DND-41 (cell line): ENCODE data around the gene VCAM1.

Source experiments
- ATAC-seq: fragments of 200-7000 bp; cut with Tn5 transposase; 3 replicates; pipeline ENCODE4 v1.9.1; 2021; ENCODE audit warnings: low read depth; ENCODE audit not compliant: insufficient read depth
- DNase-seq: peaks from one replicate; pipeline ENCODE4 v3.0.0-alpha.2; 2020
- H2AFZ ChIP-seq: 2 replicates; pipeline ENCODE4 v1.6.0; 2012; ENCODE audit warnings: low read depth, low read length
- H3K27ac ChIP-seq: 2 replicates; pipeline ENCODE4 v1.5.1; 2012; ENCODE audit warnings: low read length, inconsistent platforms
- H3K27me3 ChIP-seq: fragments of 200-600 bp; sonication (generic); 2 replicates; pipeline ENCODE4 v1.6.0; 2012; ENCODE audit warnings: low read length, mild to moderate bottlenecking, inconsistent platforms; ENCODE audit not compliant: insufficient read depth, poor library complexity
- H3K36me3 ChIP-seq: 2 replicates; pipeline ENCODE4 v1.5.1; 2012; ENCODE audit warnings: low read length, inconsistent platforms; ENCODE audit not compliant: insufficient read depth
- H3K4me1 ChIP-seq: 2 replicates; pipeline ENCODE4 v1.5.1; 2012; ENCODE audit warnings: mild to moderate bottlenecking, low read length; ENCODE audit not compliant: insufficient read depth
- H3K4me2 ChIP-seq: 2 replicates; pipeline ENCODE4 v1.6.0; 2012; ENCODE audit warnings: mild to moderate bottlenecking, moderate library complexity, low read length, inconsistent platforms; ENCODE audit not compliant: insufficient read depth
- H3K4me3 ChIP-seq, 2 experiments: fragments of 200-600 bp in 1 of 2; shearing (Covaris generic) in 1 of 2; 2 replicates each; pipeline ENCODE4 v1.5.1; 2012 to 2016; ENCODE audit warnings: inconsistent platforms in 2 of 2, low read length in 2 of 2, mild to moderate bottlenecking in 2 of 2, low read depth in 1 of 2, moderate library complexity in 1 of 2
- H3K79me2 ChIP-seq: 2 replicates; pipeline ENCODE4 v1.6.0; 2012; ENCODE audit warnings: low read length, inconsistent platforms; ENCODE audit not compliant: insufficient read depth
- H3K9ac ChIP-seq: 2 replicates; pipeline ENCODE4 v1.6.0; 2012; ENCODE audit warnings: low read depth, mild to moderate bottlenecking, inconsistent platforms, low read length, moderate library complexity
- H3K9me3 ChIP-seq: 2 replicates; pipeline ENCODE4 v1.5.1; 2012; ENCODE audit warnings: low read length, moderate library complexity, mild to moderate bottlenecking, inconsistent platforms; ENCODE audit not compliant: insufficient read depth, severe bottlenecking
- H4K20me1 ChIP-seq: 2 replicates; pipeline ENCODE4 v1.6.0; 2012; ENCODE audit warnings: low read length; ENCODE audit not compliant: insufficient read depth
- EZH2 ChIP-seq: IDR thresholded peaks from 3 replicates; pipeline ENCODE4 v1.6.1; 2012; ENCODE audit warnings: borderline replicate concordance, low read depth, mild to moderate bottlenecking, moderate library complexity, low read length, inconsistent platforms; ENCODE audit not compliant: severe bottlenecking
- TF ChIP-seq, protein P1 (sequence below): IDR thresholded peaks from 2 replicates; pipeline ENCODE4 v1.5.1; 2012; ENCODE audit warnings: borderline replicate concordance, low read length, moderate library complexity, mild to moderate bottlenecking; ENCODE audit not compliant: poor library complexity, severe bottlenecking; ENCODE audit errors: extremely low read depth

VCAM1 gene

GRCh38 chr1:100703052-100703451 is 16.5 kb upstream of the VCAM1 start:
- DNase-seq (no peak), ATAC-seq (no peak)
- Histone ChIP-seq H3K9me3 (no peaks in the 10 kb centered on the region), H3K79me2 (no peaks in the 10 kb centered on the region), H4K20me1 (no peaks in the 10 kb centered on the region), H3K4me2 (no peak overlapping the region), H3K9ac (no peak overlapping the region), H3K4me1 (no peaks in the 10 kb centered on the region), H2AFZ (no peak overlapping the region), H3K27ac (no peak overlapping the region), H3K36me3 (no peaks in the 10 kb centered on the region), H3K4me3 (no peak overlapping the region), H3K27me3 (no peaks in the 10 kb centered on the region)
- no peak for TF ChIP-seq EZH2
- TF ChIP-seq, protein P1, sequence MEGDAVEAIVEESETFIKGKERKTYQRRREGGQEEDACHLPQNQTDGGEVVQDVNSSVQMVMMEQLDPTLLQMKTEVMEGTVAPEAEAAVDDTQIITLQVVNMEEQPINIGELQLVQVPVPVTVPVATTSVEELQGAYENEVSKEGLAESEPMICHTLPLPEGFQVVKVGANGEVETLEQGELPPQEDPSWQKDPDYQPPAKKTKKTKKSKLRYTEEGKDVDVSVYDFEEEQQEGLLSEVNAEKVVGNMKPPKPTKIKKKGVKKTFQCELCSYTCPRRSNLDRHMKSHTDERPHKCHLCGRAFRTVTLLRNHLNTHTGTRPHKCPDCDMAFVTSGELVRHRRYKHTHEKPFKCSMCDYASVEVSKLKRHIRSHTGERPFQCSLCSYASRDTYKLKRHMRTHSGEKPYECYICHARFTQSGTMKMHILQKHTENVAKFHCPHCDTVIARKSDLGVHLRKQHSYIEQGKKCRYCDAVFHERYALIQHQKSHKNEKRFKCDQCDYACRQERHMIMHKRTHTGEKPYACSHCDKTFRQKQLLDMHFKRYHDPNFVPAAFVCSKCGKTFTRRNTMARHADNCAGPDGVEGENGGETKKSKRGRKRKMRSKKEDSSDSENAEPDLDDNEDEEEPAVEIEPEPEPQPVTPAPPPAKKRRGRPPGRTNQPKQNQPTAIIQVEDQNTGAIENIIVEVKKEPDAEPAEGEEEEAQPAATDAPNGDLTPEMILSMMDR, result no peak

DNA sequence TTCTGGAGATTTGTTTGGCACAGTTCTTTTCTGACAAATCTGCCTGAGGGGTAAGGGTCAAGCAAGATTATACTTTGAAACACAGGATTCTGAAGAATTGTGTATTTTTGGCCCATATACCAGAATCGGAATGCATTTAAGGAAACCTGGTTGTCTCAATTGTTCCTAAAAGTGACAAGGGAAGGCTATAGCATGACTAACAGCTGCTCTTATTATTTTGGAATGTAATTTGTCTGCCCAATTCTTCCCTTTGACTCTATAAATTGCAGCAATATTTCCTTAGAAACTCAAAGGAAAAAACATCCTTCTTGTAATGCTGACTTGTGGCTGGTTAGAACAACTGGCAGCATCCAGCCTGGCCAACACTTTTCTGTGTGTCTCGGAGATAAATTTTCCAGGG is 15.8 kb upstream of the VCAM1 start:
- Histone ChIP-seq H3K27ac (no peak overlapping the region), H3K27me3 (no peaks in the 10 kb centered on the region), H3K9ac (no peak overlapping the region), H3K79me2 (no peaks in the 10 kb centered on the region), H3K36me3 (no peaks in the 10 kb centered on the region), H3K9me3 (no peaks in the 10 kb centered on the region), H3K4me1 (no peaks in the 10 kb centered on the region), H3K4me2 (no peak overlapping the region), H3K4me3 (no peak overlapping the region), H2AFZ (no peak overlapping the region), H4K20me1 (no peaks in the 10 kb centered on the region)
- ATAC-seq, result no peak
- TF ChIP-seq EZH2, result no peak
- TF ChIP-seq, protein P1, result no peak
- no peak for DNase-seq

DNA sequence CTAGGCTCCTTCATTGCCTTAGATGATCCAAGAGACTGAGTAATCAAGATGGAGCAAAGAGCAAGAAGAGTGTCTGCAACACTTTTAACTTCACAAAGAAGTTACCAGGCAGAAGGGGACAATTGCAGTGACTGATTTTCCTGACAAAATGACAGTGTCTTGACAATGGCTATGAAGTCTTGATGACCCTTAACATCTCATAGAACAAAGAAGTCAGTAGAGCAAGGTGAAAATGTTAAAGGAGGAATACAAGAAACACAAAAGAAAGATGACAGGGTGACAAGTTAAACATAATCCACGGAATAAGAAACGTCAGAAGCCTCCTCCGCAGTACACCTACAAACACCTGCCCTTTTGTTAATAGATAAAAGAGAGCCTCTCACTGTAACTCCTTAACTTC is 15.1 kb upstream of the VCAM1 start:
- Histone ChIP-seq H3K4me3 (no peak overlapping the region), H4K20me1 (no peaks in the 10 kb centered on the region), H3K4me2 (no peak overlapping the region), H3K9me3 (no peaks in the 10 kb centered on the region), H3K36me3 (no peaks in the 10 kb centered on the region), H3K9ac (no peak overlapping the region), H3K27me3 (no peaks in the 10 kb centered on the region), H3K4me1 (no peaks in the 10 kb centered on the region), H2AFZ (no peak overlapping the region), H3K79me2 (no peaks in the 10 kb centered on the region), H3K27ac (no peak overlapping the region)
- ATAC-seq, result no peak
- no peak for TF ChIP-seq EZH2
- TF ChIP-seq, protein P1, result no peak
- no peak for DNase-seq

DNA sequence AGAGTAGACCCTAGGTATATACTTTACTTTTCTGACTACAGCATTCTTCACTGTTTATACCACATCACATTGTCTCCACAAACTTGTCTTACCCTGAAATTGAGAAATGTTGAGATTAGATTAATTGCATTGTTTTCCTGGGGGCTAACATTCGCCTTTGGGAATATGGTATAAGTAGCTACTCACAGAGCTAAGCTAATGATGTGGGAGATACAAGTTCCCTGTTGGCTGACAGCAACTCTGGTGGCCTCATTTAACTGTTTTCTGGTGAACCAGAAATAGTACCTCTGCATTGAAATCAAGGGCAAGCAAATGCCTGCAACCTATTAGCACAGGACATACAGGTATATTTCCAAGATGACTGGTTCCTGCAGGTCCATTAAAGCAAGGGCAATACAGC is 13.2 kb upstream of the VCAM1 start:
- Histone ChIP-seq H3K9me3 (no peaks in the 10 kb centered on the region), H3K4me1 (no peaks in the 10 kb centered on the region), H3K27ac (no peak overlapping the region), H4K20me1 (no peaks in the 10 kb centered on the region), H3K4me2 (no peak overlapping the region), H3K79me2 (no peaks in the 10 kb centered on the region), H3K36me3 (no peaks in the 10 kb centered on the region), H3K9ac (no peak overlapping the region), H3K27me3 (no peaks in the 10 kb centered on the region), H2AFZ (no peak overlapping the region), H3K4me3 (no peak overlapping the region)
- no peak for DNase-seq
- no peak for ATAC-seq
- TF ChIP-seq, protein P1, result no peak
- TF ChIP-seq EZH2, result no peak
